Osteocyte (in vitro differentiated cells): Measurements from ENCODE around the gene FAM72A. TPM values are rescaled to one million over a fixed set of nuclear protein-coding genes. Genes with fewer than 3 reads are reported as not detected.

ENCODE experiments used
- DNase-seq: peaks from one replicate; pipeline ENCODE4 v3.0.0; 2021; ENCODE audit warnings: mixed read lengths; ENCODE audit not compliant: unreplicated experiment; ENCODE audit errors: extremely low spot score
- H3K27ac Mint-ChIP-seq: one replicate; pipeline ENCODE4 v1.8.0; 2021; ENCODE audit warnings: mild to moderate bottlenecking, mixed read lengths; ENCODE audit not compliant: unreplicated experiment
- H3K27me3 Mint-ChIP-seq: one replicate; pipeline ENCODE4 v1.8.0; 2021; ENCODE audit warnings: mixed read lengths; ENCODE audit not compliant: unreplicated experiment
- H3K36me3 Mint-ChIP-seq: one replicate; pipeline ENCODE4 v1.8.0; 2021; ENCODE audit warnings: mixed read lengths; ENCODE audit not compliant: unreplicated experiment
- H3K4me1 Mint-ChIP-seq: one replicate; pipeline ENCODE4 v1.8.0; 2021; ENCODE audit warnings: mixed read lengths; ENCODE audit not compliant: unreplicated experiment
- H3K4me3 Mint-ChIP-seq: one replicate; pipeline ENCODE4 v1.8.0; 2021; ENCODE audit warnings: mild to moderate bottlenecking, moderate library complexity, mixed read lengths; ENCODE audit not compliant: unreplicated experiment
- H3K9me3 Mint-ChIP-seq: one replicate; pipeline ENCODE4 v1.8.0; 2021; ENCODE audit warnings: mixed read lengths; ENCODE audit not compliant: unreplicated experiment
- CTCF ChIP-seq: fragments of 200-600 bp; sonication (generic); IDR thresholded peaks from 2 replicates; pipeline ENCODE4 v1.5.0; 2021; ENCODE audit warnings: antibody characterized with exemption, mild to moderate bottlenecking, moderate library complexity
- total RNA-seq: library from RNA; stranded (reverse); gene quantifications from 2 replicates; pipeline ENCODE4 v1.2.1, GENCODE V29; 2021

FAM72A gene
- total RNA-seq, 1 donor from 2014 or later: 3.2 TPM

GRCh38 chr1:206136241-206136640 lies 66.4 kb downstream of the FAM72A start:
- DNase-seq: no peak
- H3K9me3 Mint-ChIP-seq: no peaks in the 10 kb centered on the region
- H3K27me3 Mint-ChIP-seq: peaks cover 57% of the 10 kb centered on the region
- no peak for TF ChIP-seq CTCF
- no peaks in the 10 kb centered on the region for H3K4me1 Mint-ChIP-seq
- H3K4me3 Mint-ChIP-seq: no peak overlapping the region
- H3K27ac Mint-ChIP-seq: no peak overlapping the region
- H3K36me3 Mint-ChIP-seq: no peaks in the 10 kb centered on the region

Other genes starting within 250 kb of the FAM72A start
- gene RAB7B, start 199.4 kb downstream of the FAM72A start, total RNA-seq: 0.78 TPM in 2 replicates
- not detected in 2 replicates for gene CTSE, start 178.9 kb downstream of the FAM72A start, total RNA-seq
- not detected in 2 replicates for gene RHEX, start 149.7 kb downstream of the FAM72A start, total RNA-seq
- gene AVPR1B, start 85.5 kb downstream of the FAM72A start, total RNA-seq: not detected in 2 replicates
- 75.3 TPM in 2 replicates for gene SRGAP2, start 702 bp upstream of the FAM72A start, total RNA-seq